HG03108 (cell line): ENCODE measurements around the gene RSAD1.
"Not testable (repeated sequence)": the region's sequence is repeated elsewhere in the genome, so short reads cannot be mapped to it uniquely, and the experiment has no call there.

Experiments used
- ATAC-seq: cut with Tn5 transposase; IDR thresholded peaks from one replicate; pipeline ENCODE4 v1.9.1; 2021; ENCODE audit warnings: moderate library complexity; ENCODE audit not compliant: unreplicated experiment

The RSAD1 gene

DNA sequence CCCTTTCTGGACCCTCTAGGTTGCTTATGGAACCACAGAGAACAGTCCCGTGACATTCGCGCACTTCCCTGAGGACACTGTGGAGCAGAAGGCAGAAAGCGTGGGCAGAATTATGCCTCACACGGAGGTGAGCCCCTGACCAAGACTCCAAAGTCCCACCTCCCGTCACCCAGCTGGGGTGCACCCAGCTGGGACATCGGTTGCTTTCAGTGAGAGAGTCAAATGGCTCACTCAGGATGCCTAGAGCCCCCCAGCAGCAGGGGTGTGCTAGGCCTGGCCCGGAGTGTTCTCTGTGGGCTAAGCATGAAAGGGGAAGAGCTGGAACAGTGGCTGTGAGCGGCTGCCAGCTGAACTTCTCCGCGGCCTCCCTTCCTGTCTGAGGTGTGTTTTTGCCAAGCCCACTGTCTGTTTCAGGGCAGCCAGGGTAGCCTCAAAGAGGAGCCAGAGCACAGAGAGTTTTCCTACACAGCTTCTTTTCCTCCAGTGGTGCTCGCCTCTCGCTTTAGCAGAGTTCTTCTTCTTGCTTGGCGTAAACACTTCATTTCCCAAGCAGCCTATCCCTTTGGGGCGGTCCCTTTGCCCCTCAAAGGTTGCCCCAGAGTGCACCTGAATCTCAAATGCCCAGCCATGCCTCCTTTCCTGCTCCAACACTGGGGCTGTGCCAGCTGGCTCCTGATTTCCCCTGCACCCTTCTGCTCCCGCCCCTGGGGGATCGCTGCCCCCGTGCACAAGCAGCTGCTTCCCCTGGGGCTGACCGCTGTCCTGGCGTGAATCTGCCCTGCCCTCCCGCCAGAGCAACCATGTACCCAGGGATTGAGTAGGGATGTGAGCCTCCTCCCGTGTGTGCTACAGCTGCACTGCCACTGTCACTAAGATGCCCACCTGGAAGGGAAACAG lies 7.4 kb upstream of the RSAD1 start:
- ATAC-seq: no peak

DNA sequence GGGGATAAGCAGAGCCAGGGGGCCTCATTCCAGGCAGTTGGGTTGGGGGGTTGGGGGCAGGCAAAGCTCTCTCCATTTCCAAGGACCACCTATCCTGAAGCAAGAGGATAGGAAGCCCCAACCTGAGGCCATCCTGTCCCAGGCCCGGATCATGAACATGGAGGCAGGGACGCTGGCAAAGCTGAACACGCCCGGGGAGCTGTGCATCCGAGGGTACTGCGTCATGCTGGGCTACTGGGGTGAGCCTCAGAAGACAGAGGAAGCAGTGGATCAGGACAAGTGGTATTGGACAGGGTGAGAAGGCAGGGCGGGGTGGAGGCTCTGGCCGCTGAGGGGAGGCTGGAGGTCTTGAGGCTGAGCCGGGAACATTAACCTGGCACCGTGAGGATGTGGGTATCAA lies 6.4 kb upstream of the RSAD1 start:
- ATAC-seq: no peak

DNA sequence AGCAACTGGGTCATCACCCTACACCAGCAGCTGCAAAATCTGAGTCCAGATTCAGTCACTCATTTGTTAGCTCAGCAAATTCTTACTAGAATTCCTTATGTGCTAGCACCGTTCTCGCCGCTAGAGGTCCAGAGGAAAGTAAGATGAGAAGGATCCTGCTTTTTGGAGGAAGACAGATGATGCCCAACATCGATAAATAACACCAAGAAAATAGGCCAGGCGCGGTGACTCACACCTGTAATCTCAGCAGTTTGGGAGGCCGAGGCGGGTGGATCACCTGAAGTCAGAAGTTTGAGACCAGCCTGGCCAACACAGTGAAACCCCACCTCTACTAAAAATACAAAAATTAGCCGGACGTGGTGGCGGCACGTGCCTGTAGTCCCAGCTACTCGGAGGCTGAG lies 5.9 kb upstream of the RSAD1 start:
- ATAC-seq: not testable (repeated sequence)

DNA sequence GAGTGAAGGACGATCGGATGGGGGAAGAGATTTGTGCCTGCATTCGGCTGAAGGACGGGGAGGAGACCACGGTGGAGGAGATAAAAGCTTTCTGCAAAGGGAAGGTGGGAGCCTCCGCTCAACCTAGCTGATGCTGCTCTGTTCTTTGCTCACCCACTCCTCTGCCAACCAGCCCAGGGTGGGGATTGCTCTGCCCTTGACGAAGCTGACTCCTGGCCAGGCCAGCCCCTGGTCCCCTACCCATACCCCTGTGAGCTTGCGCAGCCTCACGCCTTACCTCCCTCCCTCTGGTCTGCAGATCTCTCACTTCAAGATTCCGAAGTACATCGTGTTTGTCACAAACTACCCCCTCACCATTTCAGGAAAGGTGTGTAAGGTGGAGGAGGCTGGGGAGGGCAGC lies 4.8 kb upstream of the RSAD1 start:
- ATAC-seq: no peak

DNA sequence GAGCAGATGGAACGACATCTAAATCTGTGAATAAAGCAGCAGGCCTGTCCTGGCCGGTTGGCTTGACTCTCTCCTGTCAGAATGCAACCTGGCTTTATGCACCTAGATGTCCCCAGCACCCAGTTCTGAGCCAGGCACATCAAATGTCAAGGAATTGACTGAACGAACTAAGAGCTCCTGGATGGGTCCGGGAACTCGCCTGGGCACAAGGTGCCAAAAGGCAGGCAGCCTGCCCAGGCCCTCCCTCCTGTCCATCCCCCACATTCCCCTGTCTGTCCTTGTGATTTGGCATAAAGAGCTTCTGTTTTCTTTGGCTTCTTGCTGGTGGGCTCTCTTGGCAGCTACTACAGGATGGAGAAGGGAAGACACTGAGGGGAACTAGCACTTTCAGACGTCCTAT lies 4.1 kb upstream of the RSAD1 start:
- no peak for ATAC-seq

DNA sequence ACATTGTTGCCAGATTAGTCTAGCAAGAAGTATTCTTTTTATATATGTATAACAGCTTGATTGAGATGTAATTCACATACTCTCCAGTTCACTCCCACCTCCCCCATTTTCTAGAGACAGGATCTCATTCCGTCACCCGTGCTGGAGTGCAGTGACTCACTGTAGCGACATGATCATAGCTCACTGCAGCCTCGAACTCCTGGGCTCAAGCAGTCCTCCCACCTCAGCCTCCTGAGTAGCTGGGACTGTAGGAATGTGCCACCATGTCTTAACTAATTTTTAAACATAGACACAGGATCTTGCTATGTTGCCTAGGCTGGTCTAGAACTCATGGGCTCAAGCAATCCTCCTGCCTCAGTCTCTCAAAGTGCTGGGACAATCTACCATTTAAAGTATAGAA lies 3.3 kb upstream of the RSAD1 start:
- no peak for ATAC-seq

DNA sequence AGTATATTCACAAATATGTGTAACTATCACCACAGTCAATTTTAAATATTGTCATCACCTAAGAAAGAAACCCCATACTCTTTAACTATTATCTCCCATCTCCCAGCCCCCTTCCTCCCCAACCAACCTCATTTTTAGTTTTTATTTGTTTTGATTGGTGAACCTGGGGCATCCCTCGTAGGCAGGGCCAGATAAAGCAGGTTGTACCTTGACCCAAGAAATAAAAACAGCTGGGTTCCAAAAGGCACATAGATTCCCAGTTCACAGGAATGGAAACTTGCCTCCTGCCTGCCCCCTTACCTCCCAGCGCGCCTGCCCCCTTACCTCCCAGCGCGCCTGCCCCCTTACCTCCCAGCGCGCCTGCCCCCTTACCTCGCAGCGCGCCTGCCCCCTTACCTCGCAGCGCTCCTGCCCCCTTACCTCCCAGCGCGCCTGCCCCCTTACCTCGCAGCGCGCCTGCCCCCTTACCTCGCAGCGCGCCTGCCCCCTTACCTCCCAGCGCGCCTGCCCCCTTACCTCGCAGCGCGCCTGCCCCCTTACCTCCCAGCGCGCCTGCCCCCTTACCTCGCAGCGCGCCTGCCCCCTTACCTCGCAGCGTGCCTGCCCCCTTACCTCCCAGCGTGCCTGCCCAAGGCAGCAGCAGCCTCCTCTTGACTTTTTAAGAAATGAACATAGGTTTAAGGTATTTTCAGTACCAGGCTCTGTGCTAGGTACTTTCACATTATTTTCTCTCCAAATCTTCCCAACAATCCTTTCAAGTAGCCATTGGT lies 2.7 kb upstream of the RSAD1 start:
- not testable (repeated sequence) for ATAC-seq

DNA sequence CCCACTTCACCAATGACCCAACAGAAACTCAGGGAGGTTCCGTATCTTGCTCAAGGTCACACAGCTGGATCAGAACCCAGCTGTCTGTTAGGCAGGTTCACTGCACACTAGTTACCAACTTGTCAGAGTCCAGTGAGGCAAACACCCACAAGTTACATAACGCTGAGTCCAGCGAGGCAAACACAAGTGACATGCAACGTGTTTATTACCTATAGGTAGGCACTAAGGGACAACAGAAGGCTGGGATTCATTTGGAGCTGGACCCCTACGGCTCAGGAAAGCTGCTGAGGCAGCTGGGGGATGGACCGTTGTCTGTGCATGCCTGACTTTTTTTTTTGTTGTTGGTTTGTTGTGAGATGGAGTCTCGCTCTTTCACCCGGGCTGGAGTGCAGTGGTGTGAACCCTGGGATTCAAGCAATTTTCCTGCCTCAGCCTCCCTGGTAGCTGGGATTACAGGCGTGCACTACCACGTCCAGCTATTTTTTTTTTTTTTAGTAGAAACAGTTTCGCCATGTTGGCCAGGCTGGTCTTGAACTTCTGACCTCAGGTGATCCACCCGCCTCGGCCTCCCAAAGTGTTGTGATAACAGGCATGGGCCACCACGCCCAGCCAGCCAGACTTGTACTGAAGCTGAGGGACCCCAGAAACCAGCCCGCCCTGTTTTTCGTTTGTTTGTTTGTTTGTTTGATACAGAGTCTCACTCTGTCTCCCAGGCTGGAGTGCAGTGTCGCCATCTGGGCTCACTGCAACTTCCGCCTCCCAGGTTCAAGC lies 1.9 kb upstream of the RSAD1 start:
- ATAC-seq: no peak

DNA sequence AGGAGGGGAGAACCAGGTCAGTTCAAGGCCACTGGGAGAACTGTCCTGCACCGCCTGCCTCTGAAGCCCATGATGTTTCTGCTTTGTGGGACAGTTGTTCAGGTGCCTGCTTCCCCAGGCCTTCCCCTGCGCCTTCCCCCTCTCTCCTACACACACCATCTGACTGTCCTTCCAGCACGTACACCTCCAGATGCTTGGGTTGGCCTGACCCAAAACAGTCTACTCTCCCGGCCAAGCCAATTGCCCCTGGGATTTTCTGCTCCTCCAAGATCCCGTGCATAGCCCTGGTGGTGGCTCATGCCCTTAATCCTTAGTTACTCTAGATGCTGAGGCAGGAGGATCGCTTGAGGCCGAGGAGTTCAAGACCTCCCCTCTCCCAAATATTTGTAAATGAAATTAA lies 684 bp upstream of the RSAD1 start:
- no peak for ATAC-seq

DNA sequence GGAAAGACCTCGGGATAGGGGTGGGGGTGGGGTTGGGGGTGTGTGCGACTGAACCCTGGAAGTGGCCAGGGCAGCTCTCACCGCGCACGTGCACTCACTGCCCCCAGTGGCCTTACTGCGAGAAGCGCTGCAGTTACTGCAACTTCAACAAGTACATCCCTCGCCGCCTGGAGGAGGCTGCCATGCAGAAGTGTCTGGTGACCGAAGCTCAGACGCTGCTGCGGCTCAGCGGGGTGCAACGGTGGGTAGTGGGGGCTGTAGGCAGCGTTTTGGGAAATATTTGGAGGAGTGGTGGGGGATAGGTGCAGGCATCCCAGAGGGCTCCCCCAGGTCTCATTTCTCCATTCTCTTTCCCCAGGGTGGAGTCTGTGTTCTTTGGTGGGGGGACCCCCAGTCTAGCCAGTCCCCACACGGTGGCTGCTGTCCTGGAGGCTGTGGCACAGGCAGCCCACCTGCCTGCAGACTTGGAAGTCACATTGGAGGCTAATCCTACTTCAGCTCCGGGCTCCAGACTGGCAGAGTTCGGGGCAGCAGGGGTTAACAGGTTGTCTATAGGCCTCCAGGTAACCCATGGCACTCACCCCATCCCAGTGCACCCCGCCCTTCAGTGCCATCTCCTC lies 972 bp downstream of the RSAD1 start:
- ATAC-seq: no peak

DNA sequence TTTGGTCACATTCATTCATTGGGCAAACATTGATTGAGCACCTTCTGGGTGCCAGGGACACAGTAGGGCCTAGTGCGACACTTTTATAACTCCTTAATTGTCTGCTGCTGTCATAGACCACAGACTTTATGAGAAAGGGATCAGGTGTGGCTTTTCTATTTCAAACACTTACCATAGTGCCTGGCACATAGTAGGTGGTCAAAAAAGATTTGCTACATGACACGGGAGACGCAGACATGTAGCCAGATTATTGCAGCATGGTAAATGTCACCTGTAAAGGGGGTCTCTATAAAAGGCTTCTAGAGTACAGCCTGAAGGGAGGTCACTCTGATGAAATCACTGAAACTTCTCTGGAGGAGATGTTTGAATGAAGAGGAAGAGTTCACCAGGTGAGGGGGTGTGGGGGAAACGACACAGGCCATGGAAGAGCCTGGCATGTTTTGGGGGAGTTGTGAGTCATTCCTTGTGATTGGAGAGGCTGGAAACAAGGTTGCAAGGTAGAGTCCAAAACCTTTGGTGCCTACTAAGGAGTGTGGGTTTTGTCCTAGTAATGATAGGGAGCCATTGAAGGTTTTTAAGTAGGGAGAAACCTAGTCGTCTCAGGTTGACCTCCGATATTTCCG lies 1.6 kb downstream of the RSAD1 start:
- no peak for ATAC-seq

DNA sequence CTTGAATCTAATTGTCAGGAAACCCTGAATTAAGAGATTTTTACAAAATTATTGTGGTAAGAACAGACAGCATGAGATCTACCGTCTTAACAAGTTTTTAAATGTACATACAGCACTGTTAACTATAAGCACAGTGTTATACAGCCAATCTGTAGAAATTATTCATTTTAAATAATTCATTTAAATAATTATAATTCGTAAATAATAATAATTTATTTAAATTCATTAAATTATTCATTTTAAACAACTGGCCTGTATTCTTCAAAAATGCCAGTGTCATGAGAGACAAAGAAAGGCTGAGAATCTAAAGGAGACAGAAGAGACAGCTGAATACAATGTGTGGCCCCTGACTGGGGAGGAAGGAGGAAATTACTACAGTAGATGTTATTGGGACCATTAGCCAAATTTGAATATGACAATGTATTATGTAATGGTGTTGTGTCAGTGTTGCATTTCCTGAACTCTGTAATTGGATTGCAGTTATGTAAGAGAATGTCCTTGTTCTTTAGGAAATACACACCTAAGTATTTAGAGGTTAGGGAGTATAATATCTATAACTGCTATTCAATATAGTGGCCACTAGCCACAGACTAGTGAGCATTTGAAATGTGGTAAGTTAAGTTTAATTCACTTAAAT lies 2.3 kb downstream of the RSAD1 start:
- ATAC-seq: no peak

DNA sequence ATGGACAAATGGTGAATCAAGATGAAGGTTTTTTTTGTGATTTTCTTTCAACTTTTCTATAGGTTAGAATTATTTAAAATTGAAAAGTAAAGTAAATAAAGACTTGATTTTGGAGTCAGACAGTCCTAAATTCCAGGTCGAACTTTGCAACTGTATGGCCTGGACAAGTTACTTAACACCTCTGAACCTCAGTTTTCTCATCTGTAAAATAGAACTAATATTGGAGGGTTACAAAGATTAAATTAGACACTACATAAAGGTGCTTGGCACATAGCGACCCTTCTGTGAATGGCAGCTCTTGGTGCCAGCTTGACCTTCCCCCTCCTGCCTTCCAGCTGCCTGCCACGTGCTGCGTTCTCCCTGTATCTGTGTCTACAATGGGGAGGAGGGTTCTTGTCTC lies 3.0 kb downstream of the RSAD1 start:
- no peak for ATAC-seq

DNA sequence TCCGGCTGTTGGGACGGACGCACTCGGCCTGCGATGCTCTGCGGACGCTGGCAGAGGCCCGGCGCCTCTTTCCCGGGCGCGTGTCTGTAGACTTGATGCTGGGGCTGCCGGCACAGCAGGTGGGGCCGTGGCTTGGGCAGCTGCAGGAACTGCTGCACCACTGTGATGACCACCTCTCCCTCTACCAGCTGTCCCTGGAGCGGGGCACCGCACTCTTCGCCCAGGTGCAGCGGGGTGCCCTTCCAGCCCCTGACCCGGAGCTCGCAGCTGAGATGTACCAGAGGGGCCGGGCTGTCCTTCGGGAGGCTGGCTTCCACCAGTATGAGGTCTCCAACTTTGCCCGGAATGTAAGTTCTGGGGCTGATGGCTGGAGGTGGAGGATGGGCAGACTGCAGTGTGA lies 3.5 kb downstream of the RSAD1 start:
- ATAC-seq: no peak

DNA sequence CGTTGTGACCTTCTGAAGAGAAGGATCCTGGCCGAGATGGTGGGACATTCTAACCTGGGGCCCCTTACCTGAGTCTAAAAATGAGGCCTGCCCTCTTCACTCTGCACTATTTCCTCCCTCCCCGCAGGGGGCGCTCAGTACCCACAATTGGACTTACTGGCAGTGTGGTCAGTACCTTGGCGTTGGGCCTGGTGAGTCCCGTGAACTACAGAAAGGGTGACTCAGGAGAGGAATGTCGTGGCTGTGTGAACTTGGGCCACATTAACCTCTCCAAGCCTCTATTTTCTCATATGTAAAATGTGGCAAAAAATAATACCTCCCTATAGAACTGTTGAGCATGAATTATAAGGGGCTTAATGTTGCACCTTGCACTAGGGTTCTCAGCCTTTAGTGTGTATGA lies 3.9 kb downstream of the RSAD1 start:
- no peak for ATAC-seq

DNA sequence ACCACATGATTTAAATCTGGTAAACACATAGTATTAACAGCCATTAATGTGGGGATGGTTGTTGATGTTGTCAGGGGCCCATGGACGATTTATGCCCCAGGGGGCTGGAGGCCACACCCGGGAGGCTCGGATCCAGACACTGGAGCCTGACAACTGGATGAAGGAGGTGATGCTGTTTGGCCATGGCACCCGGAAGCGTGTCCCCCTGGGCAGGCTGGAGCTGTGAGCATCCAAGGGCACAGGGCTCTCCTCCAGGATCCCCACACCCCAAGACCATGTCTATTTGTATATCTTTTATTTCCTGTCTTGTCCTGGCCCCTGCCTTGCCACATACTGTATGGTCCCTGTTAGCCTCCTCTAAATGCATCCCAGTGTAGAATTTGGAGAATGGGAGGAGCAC lies 4.6 kb downstream of the RSAD1 start:
- no peak for ATAC-seq

DNA sequence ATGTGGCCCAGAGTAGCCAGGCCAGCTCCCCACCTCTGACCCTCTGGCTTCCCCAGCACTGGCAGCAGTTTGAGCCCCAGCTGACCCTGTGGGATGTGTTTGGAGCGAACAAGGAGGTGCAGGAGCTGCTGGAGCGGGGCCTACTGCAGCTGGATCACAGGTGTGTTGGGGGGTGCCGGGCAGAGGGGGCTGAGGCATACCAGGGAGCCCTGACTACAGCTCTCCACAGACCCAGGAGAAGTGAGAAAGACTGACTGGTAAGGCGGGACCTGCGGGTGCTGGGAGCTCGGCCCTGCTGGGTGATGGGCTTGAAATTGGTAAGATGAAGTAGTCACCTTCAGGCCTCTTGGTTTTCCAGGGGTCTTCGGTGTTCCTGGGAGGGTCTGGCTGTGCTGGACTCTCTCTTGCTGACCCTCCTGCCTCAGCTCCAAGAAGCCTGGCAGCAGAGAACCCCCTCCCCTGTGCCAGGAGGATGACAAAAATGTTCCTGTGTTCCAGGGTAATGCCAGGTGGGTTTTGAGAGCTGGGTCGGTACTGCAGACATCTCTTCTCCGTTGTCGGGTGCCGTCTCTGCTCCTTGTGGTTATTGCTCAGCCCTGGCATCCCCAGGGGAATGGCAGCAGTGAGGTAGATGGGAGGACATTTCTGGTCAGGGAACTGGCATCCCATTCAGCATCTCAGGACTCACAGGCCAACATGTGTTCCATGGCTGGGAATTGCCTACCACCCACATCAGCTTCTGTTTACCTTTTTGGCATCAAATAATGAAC lies 5.9 kb downstream of the RSAD1 start:
- ATAC-seq: no peak

DNA sequence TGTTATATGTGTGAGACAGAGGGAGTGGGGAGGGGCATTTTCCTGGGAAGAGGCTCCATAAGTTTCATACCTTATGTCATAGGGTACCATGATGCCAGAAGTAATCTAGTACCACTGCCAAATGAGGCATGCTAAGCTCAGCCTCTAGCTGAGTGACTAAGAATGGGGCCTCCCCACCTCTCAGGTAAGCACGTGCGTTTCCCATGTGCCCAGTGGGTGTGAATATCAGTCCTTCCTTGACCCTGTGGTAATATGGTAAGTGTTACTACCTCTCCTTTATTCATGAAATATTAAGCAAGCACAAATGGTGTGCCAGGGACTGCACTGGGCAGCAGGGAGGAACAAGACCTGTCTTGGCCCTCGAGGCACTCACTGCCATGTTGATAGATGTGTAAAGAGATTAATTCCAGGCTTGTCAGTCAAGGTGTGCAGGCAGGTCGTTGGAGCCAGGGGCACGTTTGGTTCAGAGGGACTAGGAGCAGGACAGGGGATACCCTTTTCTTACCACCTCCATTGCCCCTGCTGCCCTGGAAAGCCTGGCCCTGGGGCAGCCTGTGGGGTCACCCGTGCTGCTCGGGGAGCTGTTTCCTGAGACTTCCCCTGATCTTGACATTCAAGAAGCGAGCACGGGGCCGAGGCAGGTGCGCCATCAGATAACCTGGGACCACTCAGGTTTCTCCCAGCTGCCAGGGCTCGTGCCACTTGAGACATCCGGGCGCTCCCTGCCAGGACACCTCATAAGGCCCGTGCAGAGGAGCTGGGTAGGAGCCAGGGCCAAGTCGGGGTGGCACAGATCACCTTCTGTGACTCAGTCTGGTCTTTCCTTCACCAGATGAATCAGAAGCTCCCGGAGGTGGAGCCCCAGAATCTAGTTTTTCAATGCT lies 8.8 kb downstream of the RSAD1 start:
- ATAC-seq: no peak
